PFSK-1 (cell line): ENCODE measurements around the gene CSKMT.

Experiments used
- FOXP2 ChIP-seq: optimal IDR thresholded peaks from 2 replicates; pipeline ENCODE3; 2011; ENCODE audit warnings: borderline replicate concordance, control low read depth, inconsistent platforms; ENCODE audit not compliant: insufficient read depth; ENCODE audit errors: extremely low read length, extremely low read depth
- POLR2AphosphoS5 ChIP-seq: IDR thresholded peaks from 2 replicates; pipeline ENCODE4 v1.6.1; 2012; ENCODE audit warnings: low read depth, mild to moderate bottlenecking, control low read depth, low read length, moderate library complexity
- SIN3A ChIP-seq: IDR thresholded peaks from 2 replicates; pipeline ENCODE4 v1.6.1; 2012; ENCODE audit warnings: mild to moderate bottlenecking, low read length, moderate library complexity, borderline replicate concordance; ENCODE audit not compliant: insufficient read depth
- TAF1 ChIP-seq: IDR thresholded peaks from 2 replicates; pipeline ENCODE4 v1.6.1; 2012; ENCODE audit warnings: low read length, control low read depth, borderline replicate concordance; ENCODE audit not compliant: insufficient read depth
- TF ChIP-seq, protein P1 (sequence below), 2 experiments: IDR thresholded peaks; 2 replicates each; pipeline versions ENCODE4 v1.6.1 to v1.8.0; 2011 to 2012; ENCODE audit warnings: low read depth in 2 of 2, low read length in 2 of 2, control low read depth in 1 of 2, inconsistent platforms in 1 of 2, mild to moderate bottlenecking in 1 of 2, moderate library complexity in 1 of 2; ENCODE audit not compliant: insufficient read depth in 1 of 2

DNA sequence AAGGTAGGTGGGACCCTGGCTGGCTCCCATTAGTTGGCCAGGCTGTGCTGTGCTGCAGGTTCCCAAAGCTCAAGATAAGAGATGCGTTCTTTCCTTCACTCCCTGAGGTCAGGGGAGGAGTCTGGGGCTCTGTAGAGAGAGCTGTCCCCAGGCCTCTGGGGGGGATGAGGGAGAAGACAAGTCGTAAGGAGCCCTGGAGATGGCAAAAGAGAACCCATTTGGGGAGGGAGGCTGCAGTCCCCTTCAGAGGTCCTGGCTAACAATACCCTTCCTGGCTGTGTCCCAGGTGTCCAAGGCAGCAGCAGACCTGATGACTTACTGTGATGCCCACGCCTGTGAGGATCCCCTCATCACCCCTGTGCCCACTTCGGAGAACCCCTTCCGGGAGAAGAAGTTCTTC is 43.3 kb downstream of the CSKMT start:
- TF ChIP-seq POLR2AphosphoS5: no peak; the same call in none of the 2 replicates
- no peak for TF ChIP-seq SIN3A
- TF ChIP-seq TAF1: no peak
- TF ChIP-seq, protein P1, sequence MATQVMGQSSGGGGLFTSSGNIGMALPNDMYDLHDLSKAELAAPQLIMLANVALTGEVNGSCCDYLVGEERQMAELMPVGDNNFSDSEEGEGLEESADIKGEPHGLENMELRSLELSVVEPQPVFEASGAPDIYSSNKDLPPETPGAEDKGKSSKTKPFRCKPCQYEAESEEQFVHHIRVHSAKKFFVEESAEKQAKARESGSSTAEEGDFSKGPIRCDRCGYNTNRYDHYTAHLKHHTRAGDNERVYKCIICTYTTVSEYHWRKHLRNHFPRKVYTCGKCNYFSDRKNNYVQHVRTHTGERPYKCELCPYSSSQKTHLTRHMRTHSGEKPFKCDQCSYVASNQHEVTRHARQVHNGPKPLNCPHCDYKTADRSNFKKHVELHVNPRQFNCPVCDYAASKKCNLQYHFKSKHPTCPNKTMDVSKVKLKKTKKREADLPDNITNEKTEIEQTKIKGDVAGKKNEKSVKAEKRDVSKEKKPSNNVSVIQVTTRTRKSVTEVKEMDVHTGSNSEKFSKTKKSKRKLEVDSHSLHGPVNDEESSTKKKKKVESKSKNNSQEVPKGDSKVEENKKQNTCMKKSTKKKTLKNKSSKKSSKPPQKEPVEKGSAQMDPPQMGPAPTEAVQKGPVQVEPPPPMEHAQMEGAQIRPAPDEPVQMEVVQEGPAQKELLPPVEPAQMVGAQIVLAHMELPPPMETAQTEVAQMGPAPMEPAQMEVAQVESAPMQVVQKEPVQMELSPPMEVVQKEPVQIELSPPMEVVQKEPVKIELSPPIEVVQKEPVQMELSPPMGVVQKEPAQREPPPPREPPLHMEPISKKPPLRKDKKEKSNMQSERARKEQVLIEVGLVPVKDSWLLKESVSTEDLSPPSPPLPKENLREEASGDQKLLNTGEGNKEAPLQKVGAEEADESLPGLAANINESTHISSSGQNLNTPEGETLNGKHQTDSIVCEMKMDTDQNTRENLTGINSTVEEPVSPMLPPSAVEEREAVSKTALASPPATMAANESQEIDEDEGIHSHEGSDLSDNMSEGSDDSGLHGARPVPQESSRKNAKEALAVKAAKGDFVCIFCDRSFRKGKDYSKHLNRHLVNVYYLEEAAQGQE (IDR thresholded peaks at IDR 0.05; ENCODE audit: insufficient read depth in 1 of 2, low read depth in 2 of 2, low read length in 2 of 2): no peak
- no peak for TF ChIP-seq FOXP2
